OCI-LY1 (cell line): ENCODE results near the gene LPCAT3.
"Not testable (repeated sequence)": the region's sequence is repeated elsewhere in the genome, so short reads cannot be mapped to it uniquely, and the experiment has no call there.

Experiments
- CTCF ChIP-seq: fragments of 200-600 bp; sonication (generic), shearing (Covaris generic); IDR thresholded peaks from 2 replicates; pipeline ENCODE4 v1.5.1; 2017; ENCODE audit warnings: mild to moderate bottlenecking, antibody characterized with exemption, low read length, moderate library complexity, mixed read lengths
- EZH2 ChIP-seq: fragments of 200-600 bp; sonication (generic), shearing (Covaris generic); IDR thresholded peaks from 2 replicates; pipeline ENCODE4 v1.8.0; 2017; ENCODE audit warnings: borderline replicate concordance, mixed run types, mild to moderate bottlenecking, antibody characterized with exemption, low read length, moderate library complexity, mixed read lengths

DNA sequence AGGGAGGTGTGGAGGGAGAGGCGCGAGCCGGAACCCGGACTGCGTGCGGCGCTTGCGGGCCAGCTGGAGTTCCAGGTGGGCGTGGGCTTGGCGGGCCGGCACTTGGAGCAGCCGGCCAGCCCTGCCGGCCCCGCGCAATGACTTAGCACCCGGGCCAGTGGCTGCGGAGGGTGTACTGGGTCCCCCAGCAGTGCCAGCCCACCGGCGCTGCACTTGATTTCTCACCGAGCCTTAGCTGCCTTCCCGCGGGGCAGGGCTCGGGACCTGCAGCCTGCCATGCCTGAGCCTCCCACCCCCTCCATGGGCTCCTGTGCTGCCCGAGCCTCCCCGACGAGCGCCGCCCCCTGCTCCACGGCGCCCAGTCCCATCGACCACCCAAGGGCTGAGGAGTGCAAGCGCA lies 19.1 kb upstream of the LPCAT3 start:
- TF ChIP-seq CTCF, EZH2: not testable (repeated sequence)
